ENCODE results near the gene SREK1IP1. TPM values are rescaled to one million over a fixed set of nuclear protein-coding genes. Genes with fewer than 3 reads are reported as not detected.

Gene SREK1IP1
- polyA plus RNA-seq (ENCODE audit: insufficient read length): 26.5 TPM
- long read RNA-seq, donor 1, full-length matches to known transcripts: 27 of 134 reads
- long read RNA-seq, donor 1, partial matches to known transcripts: 99 of 134 reads
- long read RNA-seq, donor 1, other reads (novel, unspliced or antisense): 8 of 134 reads
- long read RNA-seq, donor 2, full-length matches to known transcripts: 37 of 48 reads
- long read RNA-seq, donor 2, partial matches to known transcripts: 11 of 48 reads
- long read RNA-seq, donor 2, other reads (novel, unspliced or antisense): 0 of 48 reads
- long read RNA-seq, donor 3, full-length matches to known transcripts: 31 of 49 reads
- long read RNA-seq, donor 3, partial matches to known transcripts: 18 of 49 reads
- long read RNA-seq, donor 3, other reads (novel, unspliced or antisense): 0 of 49 reads
- long read RNA-seq, donor 4, full-length matches to known transcripts: 8 of 8 reads
- long read RNA-seq, donor 4, partial matches to known transcripts: 0 of 8 reads
- long read RNA-seq, donor 4, other reads (novel, unspliced or antisense): 0 of 8 reads
- long read RNA-seq, donor 5, full-length matches to known transcripts: 56 of 170 reads
- long read RNA-seq, donor 5, partial matches to known transcripts: 81 of 170 reads
- long read RNA-seq, donor 5, other reads (novel, unspliced or antisense): 33 of 170 reads
- long read RNA-seq, donor 6, full-length matches to known transcripts: 42 of 166 reads
- long read RNA-seq, donor 6, partial matches to known transcripts: 102 of 166 reads
- long read RNA-seq, donor 6, other reads (novel, unspliced or antisense): 22 of 166 reads
- long read RNA-seq, donor 7, full-length matches to known transcripts: 49 of 60 reads
- long read RNA-seq, donor 7, partial matches to known transcripts: 11 of 60 reads
- long read RNA-seq, donor 7, other reads (novel, unspliced or antisense): 0 of 60 reads
- long read RNA-seq, donor 8, full-length matches to known transcripts: 15 of 50 reads
- long read RNA-seq, donor 8, partial matches to known transcripts: 28 of 50 reads
- long read RNA-seq, donor 8, other reads (novel, unspliced or antisense): 7 of 50 reads

GRCh38 chr5:64768358-64769312 lies at the start of gene SREK1IP1, which contains the start of gene CWC27:
TSS of gene SREK1IP1 (minus strand) at chr5:64768691. CDS start at chr5:64768517, 174 bp downstream.
TSS of gene CWC27 (plus strand) at chr5:64768930. CDS start at chr5:64769147, 217 bp downstream.
- peak; percentile 88 for DNase-seq

GRCh38 chr5:64818245-64818644 lies 49.8 kb upstream of the SREK1IP1 start:
- no peak for DNase-seq

GRCh38 chr5:64814073-64814472 lies 45.6 kb upstream of the SREK1IP1 start:
- DNase-seq: no peak

- peak; percentile 40 for DNase-seq
These were observed 42.7 kb upstream of the SREK1IP1 start for GRCh38 chr5:64811050-64811640.

GRCh38 chr5:64807520-64807919 lies 39.0 kb upstream of the SREK1IP1 start:
- DNase-seq: no peak

- DNase-seq: no peak
These were observed 38.0 kb upstream of the SREK1IP1 start for GRCh38 chr5:64806537-64806936.

GRCh38 chr5:64800926-64801325 lies 32.4 kb upstream of the SREK1IP1 start:
- DNase-seq: no peak

GRCh38 chr5:64796301-64796700 lies 27.8 kb upstream of the SREK1IP1 start:
- no peak for DNase-seq

GRCh38 chr5:64794053-64794770 lies 25.7 kb upstream of the SREK1IP1 start:
- DNase-seq: no peak

- no peak for DNase-seq
These were observed 24.0 kb upstream of the SREK1IP1 start for GRCh38 chr5:64792469-64792868.

GRCh38 chr5:64790210-64790609 lies 21.7 kb upstream of the SREK1IP1 start:
- DNase-seq: no peak

- no peak for DNase-seq
These were observed 21.0 kb upstream of the SREK1IP1 start for GRCh38 chr5:64789457-64789856.

- no peak for DNase-seq
These were observed 19.7 kb upstream of the SREK1IP1 start for GRCh38 chr5:64788156-64788555.

- DNase-seq: no peak
These were observed 17.9 kb upstream of the SREK1IP1 start for GRCh38 chr5:64786372-64786771.

GRCh38 chr5:64784451-64785025 lies 16.0 kb upstream of the SREK1IP1 start:
- peak; percentile 80 for DNase-seq

- no peak for DNase-seq
These were observed 6.8 kb upstream of the SREK1IP1 start for GRCh38 chr5:64775291-64775690.

GRCh38 chr5:64773533-64773932 lies 5.0 kb upstream of the SREK1IP1 start:
- DNase-seq: no peak

- no peak for DNase-seq
These were observed 3.2 kb upstream of the SREK1IP1 start for GRCh38 chr5:64771736-64772135.

- DNase-seq: no peak
These were observed 1.4 kb upstream of the SREK1IP1 start for GRCh38 chr5:64769855-64770254.

- DNase-seq: peak; percentile 27
These were observed 533 bp downstream of the SREK1IP1 start for GRCh38 chr5:64767959-64768357.

All from left kidney (tissue), 8 donors.